ENCODE results near the gene HPS6.

- no peak for TF ChIP-seq CTCF (IDR thresholded peaks at IDR 0.05)
- no peak for TF ChIP-seq POLR2A (IDR thresholded peaks at IDR 0.05)
Observed at GRCh38 chr10:102016416-102016815, 48.7 kb upstream of the HPS6 start.

Data from adrenal gland (tissue), 5 donors.